ENCODE data around the gene TMEM38A. TPM values are rescaled to one million over a fixed set of nuclear protein-coding genes. Genes with fewer than 3 reads are reported as not detected.

TMEM38A gene
- polyA plus RNA-seq, 1 donor from 2014 or later, result 8.6 TPM

DNA sequence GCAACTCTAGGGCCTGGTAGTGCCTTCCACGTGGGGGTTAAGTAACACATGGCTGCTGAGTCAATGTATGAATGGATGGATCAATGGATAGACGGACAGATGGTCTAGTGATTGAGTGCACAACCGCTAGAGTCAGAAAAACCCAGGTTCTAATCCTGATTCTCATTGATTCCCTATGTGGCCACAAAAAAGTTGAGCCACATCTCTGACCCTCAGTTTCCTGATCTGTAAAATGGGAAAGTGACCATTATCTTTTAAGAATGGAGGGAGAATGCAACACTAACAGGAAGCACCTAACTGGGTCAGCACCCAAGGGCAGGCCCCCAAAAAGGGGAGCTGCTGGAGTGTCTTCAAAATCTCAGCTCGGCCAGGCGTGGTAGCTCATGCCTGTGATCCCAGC, 3.6 kb upstream of the TMEM38A start:
- no peak overlapping the region for H2AFZ ChIP-seq (ENCODE audit: low read depth, low read length)
- H4K20me1 ChIP-seq (ENCODE audit: insufficient read depth), result no peaks in the 10 kb centered on the region
- H3K79me2 ChIP-seq (replicated peaks; ENCODE audit: insufficient read depth, low read length), result peaks cover 19% of the 10 kb centered on the region
- H3K9me2 ChIP-seq (ENCODE audit: insufficient read depth, low read length), result no peaks in the 10 kb centered on the region
- no peaks in the 10 kb centered on the region for H3F3A ChIP-seq (ENCODE audit: insufficient read depth, low read length, poor library complexity, severe bottlenecking)
- H3K9ac ChIP-seq (ENCODE audit: low read length), result no peak overlapping the region
- no peaks in the 10 kb centered on the region for H3K36me3 ChIP-seq (ENCODE audit: insufficient read depth, low read length)
- H3K27ac ChIP-seq (ENCODE audit: low read length), result no peak overlapping the region
- peaks cover 12% of the 10 kb centered on the region for H3K27me3 ChIP-seq (ENCODE audit: insufficient read depth, low read depth, low read length)
- TF ChIP-seq SMC3 (conservative IDR thresholded peaks at IDR 0.05; ENCODE audit: poor library complexity) (no peak), POLR2AphosphoS5 (IDR thresholded peaks at IDR 0.05) (no peak), MXI1 (conservative IDR thresholded peaks at IDR 0.05; ENCODE audit: poor library complexity, severe bottlenecking) (no peak), TAF1 (IDR thresholded peaks at IDR 0.05; ENCODE audit: low read depth) (no peak), EZH2 (IDR thresholded peaks at IDR 0.05; ENCODE audit: borderline replicate concordance, insufficient read depth, low read length, poor library complexity, severe bottlenecking) (no peak), EP300 (conservative IDR thresholded peaks at IDR 0.05; ENCODE audit: poor library complexity, severe bottlenecking) (no peak), RAD21 (conservative IDR thresholded peaks at IDR 0.05) (no peak)
- TF ChIP-seq, protein P1, sequence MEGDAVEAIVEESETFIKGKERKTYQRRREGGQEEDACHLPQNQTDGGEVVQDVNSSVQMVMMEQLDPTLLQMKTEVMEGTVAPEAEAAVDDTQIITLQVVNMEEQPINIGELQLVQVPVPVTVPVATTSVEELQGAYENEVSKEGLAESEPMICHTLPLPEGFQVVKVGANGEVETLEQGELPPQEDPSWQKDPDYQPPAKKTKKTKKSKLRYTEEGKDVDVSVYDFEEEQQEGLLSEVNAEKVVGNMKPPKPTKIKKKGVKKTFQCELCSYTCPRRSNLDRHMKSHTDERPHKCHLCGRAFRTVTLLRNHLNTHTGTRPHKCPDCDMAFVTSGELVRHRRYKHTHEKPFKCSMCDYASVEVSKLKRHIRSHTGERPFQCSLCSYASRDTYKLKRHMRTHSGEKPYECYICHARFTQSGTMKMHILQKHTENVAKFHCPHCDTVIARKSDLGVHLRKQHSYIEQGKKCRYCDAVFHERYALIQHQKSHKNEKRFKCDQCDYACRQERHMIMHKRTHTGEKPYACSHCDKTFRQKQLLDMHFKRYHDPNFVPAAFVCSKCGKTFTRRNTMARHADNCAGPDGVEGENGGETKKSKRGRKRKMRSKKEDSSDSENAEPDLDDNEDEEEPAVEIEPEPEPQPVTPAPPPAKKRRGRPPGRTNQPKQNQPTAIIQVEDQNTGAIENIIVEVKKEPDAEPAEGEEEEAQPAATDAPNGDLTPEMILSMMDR (IDR thresholded peaks at IDR 0.05; ENCODE audit: poor library complexity, severe bottlenecking), result no peak
- TF ChIP-seq, protein P2, sequence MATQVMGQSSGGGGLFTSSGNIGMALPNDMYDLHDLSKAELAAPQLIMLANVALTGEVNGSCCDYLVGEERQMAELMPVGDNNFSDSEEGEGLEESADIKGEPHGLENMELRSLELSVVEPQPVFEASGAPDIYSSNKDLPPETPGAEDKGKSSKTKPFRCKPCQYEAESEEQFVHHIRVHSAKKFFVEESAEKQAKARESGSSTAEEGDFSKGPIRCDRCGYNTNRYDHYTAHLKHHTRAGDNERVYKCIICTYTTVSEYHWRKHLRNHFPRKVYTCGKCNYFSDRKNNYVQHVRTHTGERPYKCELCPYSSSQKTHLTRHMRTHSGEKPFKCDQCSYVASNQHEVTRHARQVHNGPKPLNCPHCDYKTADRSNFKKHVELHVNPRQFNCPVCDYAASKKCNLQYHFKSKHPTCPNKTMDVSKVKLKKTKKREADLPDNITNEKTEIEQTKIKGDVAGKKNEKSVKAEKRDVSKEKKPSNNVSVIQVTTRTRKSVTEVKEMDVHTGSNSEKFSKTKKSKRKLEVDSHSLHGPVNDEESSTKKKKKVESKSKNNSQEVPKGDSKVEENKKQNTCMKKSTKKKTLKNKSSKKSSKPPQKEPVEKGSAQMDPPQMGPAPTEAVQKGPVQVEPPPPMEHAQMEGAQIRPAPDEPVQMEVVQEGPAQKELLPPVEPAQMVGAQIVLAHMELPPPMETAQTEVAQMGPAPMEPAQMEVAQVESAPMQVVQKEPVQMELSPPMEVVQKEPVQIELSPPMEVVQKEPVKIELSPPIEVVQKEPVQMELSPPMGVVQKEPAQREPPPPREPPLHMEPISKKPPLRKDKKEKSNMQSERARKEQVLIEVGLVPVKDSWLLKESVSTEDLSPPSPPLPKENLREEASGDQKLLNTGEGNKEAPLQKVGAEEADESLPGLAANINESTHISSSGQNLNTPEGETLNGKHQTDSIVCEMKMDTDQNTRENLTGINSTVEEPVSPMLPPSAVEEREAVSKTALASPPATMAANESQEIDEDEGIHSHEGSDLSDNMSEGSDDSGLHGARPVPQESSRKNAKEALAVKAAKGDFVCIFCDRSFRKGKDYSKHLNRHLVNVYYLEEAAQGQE (IDR thresholded peaks at IDR 0.05; ENCODE audit: borderline replicate concordance), result no peak
- no peak overlapping the region for H3K4me3 ChIP-seq (ENCODE audit: low read length)
- no peaks in the 10 kb centered on the region for H3K9me3 ChIP-seq (ENCODE audit: low read length)
- H3K4me2 ChIP-seq (ENCODE audit: low read length), result no peak overlapping the region

DNA sequence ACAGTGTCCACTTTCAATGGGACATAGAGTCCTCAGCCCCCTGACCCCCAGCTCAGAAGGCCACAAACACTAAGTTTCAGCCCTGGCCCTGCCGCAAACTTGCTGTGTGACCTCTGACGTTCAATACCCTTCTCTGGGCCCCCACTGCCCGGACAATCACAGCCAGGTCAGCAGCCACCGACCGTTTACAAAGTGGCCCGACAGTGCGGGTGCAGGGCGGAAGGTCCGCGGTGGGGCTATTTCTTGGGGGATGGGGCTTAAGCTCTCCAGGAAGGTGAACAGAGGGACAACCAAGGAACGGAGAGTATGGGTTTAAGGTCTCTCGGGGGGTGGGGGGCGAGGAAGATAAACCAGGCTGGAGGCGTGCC, 1.5 kb upstream of the TMEM38A start:
- TF ChIP-seq RAD21 (conservative IDR thresholded peaks at IDR 0.05) (no peak), TAF1 (IDR thresholded peaks at IDR 0.05; ENCODE audit: low read depth) (peak; percentile 30)
- Histone ChIP-seq H3K9me2 (ENCODE audit: insufficient read depth, low read length) (no peaks in the 10 kb centered on the region), H3K27me3 (ENCODE audit: insufficient read depth, low read depth, low read length) (peaks cover 12% of the 10 kb centered on the region), H3K4me2 (ENCODE audit: low read length) (peak overlapping the region; percentile 98), H2AFZ (ENCODE audit: low read depth, low read length) (peak overlapping the region; percentile 95), H3F3A (ENCODE audit: insufficient read depth, low read length, poor library complexity, severe bottlenecking) (no peaks in the 10 kb centered on the region), H3K36me3 (ENCODE audit: insufficient read depth, low read length) (no peaks in the 10 kb centered on the region), H3K4me3 (ENCODE audit: low read length) (peak overlapping the region; percentile 93), H3K27ac (ENCODE audit: low read length) (peak overlapping the region; percentile 97), H3K9me3 (ENCODE audit: low read length) (no peaks in the 10 kb centered on the region), H3K9ac (ENCODE audit: low read length) (peak overlapping the region; percentile 93), H4K20me1 (ENCODE audit: insufficient read depth) (no peaks in the 10 kb centered on the region), H3K79me2 (replicated peaks; ENCODE audit: insufficient read depth, low read length) (peaks cover 19% of the 10 kb centered on the region)

Measured in neural cell (in vitro differentiated cells).